Smooth muscle cell of bladder (primary cell): Measurements from ENCODE around the gene COL9A2. TPM values are rescaled to one million over a fixed set of nuclear protein-coding genes. Genes with fewer than 3 reads are reported as not detected.

Source experiments
- total RNA-seq: library from RNA; depleted of rRNA; stranded (reverse); fragments of >200 nt; gene quantifications from 2 replicates; pipeline ENCODE4 v1.2.3, GENCODE V29; 2014

COL9A2 gene
- 1.7 and 1.9 TPM in 2 replicates for total RNA-seq

GRCh38 chr1:40316595-40317393 lies at the start of gene COL9A2:
COL9A2 (minus strand) TSS chr1:40317286; CDS start chr1:40317197, 89 bp downstream.

GRCh38 chr1:40257688-40258444 lies 59.2 kb downstream of the COL9A2 start, which contains the start of gene ZMPSTE24:
ZMPSTE24 (plus strand) TSS chr1:40258236; CDS start chr1:40258272, 36 bp downstream.

Other genes starting within 250 kb of the COL9A2 start
- 55.0 and 57.3 TPM in 2 replicates for gene PPT1, start 220.0 kb downstream of the COL9A2 start, total RNA-seq
- gene RLF, start 155.9 kb downstream of the COL9A2 start, total RNA-seq = 20.9 and 31.8 TPM in 2 replicates
- not detected in 2 replicates for gene TMCO2, start 69.3 kb downstream of the COL9A2 start, total RNA-seq
- gene ZMPSTE24, start 59.0 kb downstream of the COL9A2 start, total RNA-seq = 64.7 and 85.8 TPM in 2 replicates
- gene SMAP2, start 56.4 kb upstream of the COL9A2 start, total RNA-seq = 12.3 and 15.9 TPM in 2 replicates
- gene ZFP69B, start 133.2 kb upstream of the COL9A2 start, total RNA-seq = 1.2 and 1.6 TPM in 2 replicates
- gene ZFP69, start 160.0 kb upstream of the COL9A2 start, total RNA-seq = 2.5 and 2.8 TPM in 2 replicates
- 4.3 and 6.0 TPM in 2 replicates for gene EXO5, start 191.5 kb upstream of the COL9A2 start, total RNA-seq
- 2.6 and 3.1 TPM in 2 replicates for gene ZNF684, start 214.4 kb upstream of the COL9A2 start, total RNA-seq